Endothelial cell of umbilical vein (primary cell): Measurements from ENCODE around the gene CYP26A1. TPM values are rescaled to one million over a fixed set of nuclear protein-coding genes. Genes with fewer than 3 reads are reported as not detected.

Experiments used
- BruUV-seq: library from RNA; stranded (reverse); fragments of 400-500 nt; replicated peaks from 2 replicates; lab custom pipeline; 2021; lab: Mats Ljungman, UMichigan
- CTCF ChIA-PET: fragments of 300-600, 350-600 bp; sonication (Branson Sonifier 250); formaldehyde crosslinking; loops from one replicate; lab custom pipeline; 2021; ENCODE audit warnings: antibody characterized with exemption, inconsistent platforms; lab: Charles Lee
- POLR2A ChIA-PET: fragments of 300-600, 350-600 bp; sonication (Branson Sonifier 250); formaldehyde crosslinking; loops from one replicate; lab custom pipeline; 2021; ENCODE audit warnings: antibody characterized with exemption, inconsistent platforms; lab: Charles Lee
- DNase-seq: peaks from one replicate; pipeline ENCODE4 v3.0.0-alpha.2; 2011; ENCODE audit warnings: low read depth, low spot score
- FAIRE-seq: peaks from 2 replicates; lab custom pipeline; 2011; peaks lifted over from hg19 to GRCh38; lab: Jason Lieb, UNC
- H2AFZ ChIP-seq: 2 replicates; pipeline ENCODE4 v1.6.0; 2012; ENCODE audit warnings: low read depth, low read length, control low read depth, inconsistent platforms
- H3K27ac ChIP-seq: 2 replicates; pipeline ENCODE4 v1.5.1; 2011; ENCODE audit warnings: low read depth, mild to moderate bottlenecking, control low read depth, low read length, moderate library complexity; ENCODE audit not compliant: insufficient read depth
- H3K27me3 ChIP-seq, 2 experiments: 2 replicates each; pipeline versions ENCODE4 v1.6.0 to v1.6.1; 2011; ENCODE audit warnings: low read length in 2 of 2, mixed read lengths in 1 of 2; ENCODE audit not compliant: control insufficient read depth in 2 of 2, insufficient read depth in 2 of 2
- H3K36me3 ChIP-seq, 2 experiments: 2 replicates in 1 of 2; 3 replicates in 1 of 2; pipeline ENCODE4 v1.5.1; 2011; ENCODE audit warnings: low read length in 2 of 2, mild to moderate bottlenecking in 1 of 2, moderate library complexity in 1 of 2; ENCODE audit not compliant: control insufficient read depth in 2 of 2, insufficient read depth in 2 of 2; ENCODE audit errors: extremely low read depth in 1 of 2
- H3K4me1 ChIP-seq: 3 replicates; pipeline ENCODE4 v1.5.1; 2011; ENCODE audit warnings: mild to moderate bottlenecking, low read length; ENCODE audit not compliant: control insufficient read depth, insufficient read depth; ENCODE audit errors: extremely low read depth
- H3K4me2 ChIP-seq: 2 replicates; pipeline ENCODE4 v1.6.1; 2011; ENCODE audit warnings: low read length, control low read depth, mixed read lengths; ENCODE audit not compliant: insufficient read depth
- H3K4me3 ChIP-seq, 3 experiments: fragments of 200-600 bp in 1 of 3; sonication (generic), shearing (Covaris generic) in 1 of 3; replicated peaks in 1 of 3; 2 replicates each; pipeline ENCODE4 v1.5.1; 2011 to 2016; ENCODE audit warnings: control low read depth in 3 of 3, low read length in 3 of 3, mild to moderate bottlenecking in 2 of 3, inconsistent platforms in 1 of 3, low read depth in 1 of 3, moderate library complexity in 1 of 3; ENCODE audit not compliant: insufficient read depth in 1 of 3
- H3K79me2 ChIP-seq: 2 replicates; pipeline ENCODE4 v1.6.0; 2012; ENCODE audit warnings: low read length, inconsistent platforms; ENCODE audit not compliant: control insufficient read depth, insufficient read depth
- H3K9ac ChIP-seq: replicated peaks from 2 replicates; pipeline ENCODE3; 2011; ENCODE audit warnings: low read length, control low read depth; ENCODE audit not compliant: insufficient read depth; ENCODE audit errors: extremely low read depth
- H3K9me1 ChIP-seq: replicated peaks from 3 replicates; pipeline ENCODE4 v1.6.0; 2011; ENCODE audit warnings: mild to moderate bottlenecking, low read length; ENCODE audit not compliant: control insufficient read depth, insufficient read depth; ENCODE audit errors: extremely low read depth
- H3K9me3 ChIP-seq: replicated peaks from 2 replicates; pipeline ENCODE4 v1.5.1; 2012; ENCODE audit warnings: low read length, inconsistent platforms; ENCODE audit not compliant: control insufficient read depth, insufficient read depth
- H4K20me1 ChIP-seq: replicated peaks from 2 replicates; pipeline ENCODE3; 2011; ENCODE audit warnings: mild to moderate bottlenecking, low read length; ENCODE audit not compliant: control insufficient read depth, insufficient read depth; ENCODE audit errors: extremely low read depth
- EZH2 ChIP-seq: IDR thresholded peaks from 2 replicates; pipeline ENCODE4 v1.6.1; 2012; ENCODE audit warnings: borderline replicate concordance, low read depth, mild to moderate bottlenecking, moderate library complexity, low read length, inconsistent platforms; ENCODE audit not compliant: severe bottlenecking
- POLR2A ChIP-seq: IDR thresholded peaks from 2 replicates; pipeline ENCODE4 v1.6.1; 2012; ENCODE audit warnings: low read depth, mild to moderate bottlenecking, control low read depth, low read length
- POLR2AphosphoS5 ChIP-seq: IDR thresholded peaks from 2 replicates; pipeline ENCODE4 v1.6.1; 2012; ENCODE audit warnings: low read depth, mild to moderate bottlenecking, control low read depth, low read length, moderate library complexity; ENCODE audit not compliant: insufficient read depth
- dilution Hi-C: fragments of 300-500 bp; cut with MboI; formaldehyde crosslinking; loops from one replicate; pipeline ENCODE4 v1.15.0; 2019; ENCODE audit warnings: low sequenced_read_pairs; ENCODE audit not compliant: extremely low pct_ligation_motif_present
- intact Hi-C: fragments of 100-400 bp; cut with micrococcal nuclease; formaldehyde crosslinking; loops from one replicate; pipeline ENCODE4 v1.10.0; 2022
- polyA plus RNA-seq, 4 experiments: library from polyadenylated mRNA; depleted of rRNA in 3 of 4; stranded (reverse) in 3 of 4; unstranded in 1 of 4; fragments of >200 nt; gene quantifications; 2 replicates each; pipeline versions ENCODE4 v1.2.1 to v1.2.3, GENCODE V29; 2011 to 2012; ENCODE audit warnings: missing spikeins in 1 of 4
- total RNA-seq: library from RNA; stranded (reverse); gene quantifications from 2 replicates; pipeline ENCODE4 v1.2.3, GENCODE V29; 2021
- TF ChIP-seq, protein P1 (sequence below), 2 donors: IDR thresholded peaks; 1 replicate in 1 of 2; 2 replicates in 1 of 2; pipeline ENCODE4 v1.5.1; 2011; ENCODE audit warnings: low read length in 2 of 2, mild to moderate bottlenecking in 2 of 2, moderate library complexity in 2 of 2, control low read depth in 1 of 2, inconsistent platforms in 1 of 2, low read depth in 1 of 2; ENCODE audit not compliant: insufficient read depth in 1 of 2; ENCODE audit errors: extremely low read depth in 1 of 2
- TF ChIP-seq, protein P2 (sequence below): IDR thresholded peaks from 2 replicates; pipeline ENCODE4 v1.6.1; 2011; ENCODE audit not compliant: insufficient read depth, insufficient read length

Gene CYP26A1
- total and polyA plus RNA-seq, 2 donors (not counting 3 experiments of a cell fraction or from before 2014, with no cell fraction given), result 0.95 to 4.4 TPM

DNA sequence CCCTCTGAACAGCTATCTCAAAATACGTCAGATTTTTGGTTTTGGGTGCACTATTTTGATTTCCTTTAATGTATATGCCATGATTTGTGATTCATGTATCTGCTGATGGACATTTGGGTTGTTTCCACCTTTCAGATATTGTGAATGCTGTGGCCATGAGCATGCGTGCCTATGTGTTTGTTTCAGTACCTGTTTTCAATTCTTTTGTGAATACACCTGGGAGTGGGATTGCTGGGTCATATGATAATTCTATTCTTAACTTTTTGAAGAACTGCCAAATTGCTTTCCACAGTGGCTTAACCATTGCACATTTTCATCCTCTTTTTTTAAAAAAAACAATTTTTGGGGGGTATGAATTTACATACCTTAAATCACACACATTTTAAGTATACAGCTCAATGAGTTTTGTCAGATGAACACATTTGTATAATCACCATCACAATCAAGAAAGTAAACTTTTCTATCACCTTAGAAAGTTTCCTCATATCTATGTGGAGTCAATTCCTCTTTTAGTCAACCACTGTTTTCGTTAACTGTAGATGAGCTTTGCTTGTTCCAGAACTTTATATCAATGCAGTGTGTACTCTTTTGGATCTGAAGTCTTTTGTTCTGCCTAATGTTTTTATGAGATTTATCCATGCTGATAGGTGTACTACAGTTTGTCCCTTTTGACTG is 36.9 kb downstream of the CYP26A1 start:
- Histone ChIP-seq H3K9ac (no peak overlapping the region), H3K4me1 (no peaks in the 10 kb centered on the region), H3K4me3 (no peak overlapping the region), H3K9me1 (no peaks in the 10 kb centered on the region), H3K27ac (no peak overlapping the region), H3K27me3 (peaks cover 8 to 12% of the 10 kb centered on the region in 2 experiments), H2AFZ (no peak overlapping the region), H4K20me1 (no peaks in the 10 kb centered on the region), H3K79me2 (no peaks in the 10 kb centered on the region), H3K4me2 (no peak overlapping the region), H3K36me3 (no peaks in the 10 kb centered on the region), H3K9me3 (no peaks in the 10 kb centered on the region)
- DNase-seq (no peak), FAIRE-seq (no peak)
- ChIA-PET CTCF (no interaction called here), POLR2A (no interaction called here)
- no TSS peak for BruUV-seq
- TF ChIP-seq, protein P1, sequence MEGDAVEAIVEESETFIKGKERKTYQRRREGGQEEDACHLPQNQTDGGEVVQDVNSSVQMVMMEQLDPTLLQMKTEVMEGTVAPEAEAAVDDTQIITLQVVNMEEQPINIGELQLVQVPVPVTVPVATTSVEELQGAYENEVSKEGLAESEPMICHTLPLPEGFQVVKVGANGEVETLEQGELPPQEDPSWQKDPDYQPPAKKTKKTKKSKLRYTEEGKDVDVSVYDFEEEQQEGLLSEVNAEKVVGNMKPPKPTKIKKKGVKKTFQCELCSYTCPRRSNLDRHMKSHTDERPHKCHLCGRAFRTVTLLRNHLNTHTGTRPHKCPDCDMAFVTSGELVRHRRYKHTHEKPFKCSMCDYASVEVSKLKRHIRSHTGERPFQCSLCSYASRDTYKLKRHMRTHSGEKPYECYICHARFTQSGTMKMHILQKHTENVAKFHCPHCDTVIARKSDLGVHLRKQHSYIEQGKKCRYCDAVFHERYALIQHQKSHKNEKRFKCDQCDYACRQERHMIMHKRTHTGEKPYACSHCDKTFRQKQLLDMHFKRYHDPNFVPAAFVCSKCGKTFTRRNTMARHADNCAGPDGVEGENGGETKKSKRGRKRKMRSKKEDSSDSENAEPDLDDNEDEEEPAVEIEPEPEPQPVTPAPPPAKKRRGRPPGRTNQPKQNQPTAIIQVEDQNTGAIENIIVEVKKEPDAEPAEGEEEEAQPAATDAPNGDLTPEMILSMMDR (IDR thresholded peaks at IDR 0.05; ENCODE audit: extremely low read depth in 1 of 2, insufficient read depth in 1 of 2, low read depth in 1 of 2, low read length in 2 of 2), result no peak
- no peak for TF ChIP-seq POLR2A
- no peak for TF ChIP-seq POLR2AphosphoS5
- dilution Hi-C loops, result loop anchor here (25.0 kb wide), 1 partner anchor 177 kb away; no protein-coding TSS in a partner anchor
- intact Hi-C loops, result no loop called here

DNA sequence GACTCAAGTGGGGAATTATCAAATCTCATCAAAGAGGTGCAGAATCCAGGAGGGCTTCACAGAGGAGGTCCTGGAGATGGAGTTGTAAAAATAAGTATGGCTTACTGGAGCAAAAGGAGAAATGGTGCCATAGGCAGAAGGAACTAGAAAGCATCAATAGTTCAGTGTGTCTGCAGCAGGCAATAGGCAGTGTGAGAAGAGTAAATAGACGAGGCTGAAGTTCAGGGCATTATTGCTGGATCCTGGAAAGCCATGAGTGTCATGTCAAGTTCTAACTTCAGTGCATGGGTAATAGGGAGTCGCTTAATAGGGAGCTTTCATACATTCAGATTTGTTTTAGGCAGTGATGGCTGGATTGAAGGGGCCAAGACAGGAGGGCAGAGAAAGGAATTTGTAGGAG is 39.3 kb downstream of the CYP26A1 start:
- no peak overlapping the region for H3K4me3 ChIP-seq
- CTCF ChIA-PET, result interaction anchor here (0.9 kb wide), 1 partner anchor 8 kb away, joined by 3 read pairs; no protein-coding TSS in a partner anchor

More for the DNA sequence above, 39.3 kb downstream of the CYP26A1 start:
- intact Hi-C loops, result no loop called here
- FAIRE-seq (no peak), DNase-seq (no peak)
- Histone ChIP-seq H3K27me3 (peaks cover 8 to 14% of the 10 kb centered on the region in 2 experiments), H3K9me3 (no peaks in the 10 kb centered on the region), H3K4me2 (no peak overlapping the region), H3K79me2 (no peaks in the 10 kb centered on the region), H3K9ac (no peak overlapping the region), H2AFZ (no peak overlapping the region), H3K9me1 (no peaks in the 10 kb centered on the region), H3K4me1 (no peaks in the 10 kb centered on the region), H3K36me3 (no peaks in the 10 kb centered on the region), H4K20me1 (no peaks in the 10 kb centered on the region), H3K27ac (no peak overlapping the region)
- no peak for TF ChIP-seq EZH2
- TF ChIP-seq POLR2A, result no peak
- TF ChIP-seq, protein P2, sequence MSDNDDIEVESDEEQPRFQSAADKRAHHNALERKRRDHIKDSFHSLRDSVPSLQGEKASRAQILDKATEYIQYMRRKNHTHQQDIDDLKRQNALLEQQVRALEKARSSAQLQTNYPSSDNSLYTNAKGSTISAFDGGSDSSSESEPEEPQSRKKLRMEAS, result no peak
- POLR2A ChIA-PET, result no interaction called here
- no TSS peak for BruUV-seq
- dilution Hi-C loops, result loop anchor here (25.0 kb wide), 1 partner anchor 174 kb away; no protein-coding TSS in a partner anchor
